Stimulated activated naive CD8-positive, alpha-beta T cell treated with anti-CD3 and anti-CD28 coated beads, Interleukin-15, amount 100 ng/mL, for 72 hours (primary cell): Measurements from ENCODE around the gene FOXO6.

ENCODE experiments used
- ATAC-seq: fragments of 150-1000 bp; cut with Tn5 transposase; 2 replicates; pipeline ENCODE4 v1.10.0; 2021; ENCODE audit warnings: mild to moderate bottlenecking, moderate library complexity
- DNase-seq, 2 donors: peaks; one replicate each; pipeline ENCODE4 v3.0.0; 2021 to 2022
- H3K27ac Mint-ChIP-seq, 2 donors: one replicate each; pipeline ENCODE4 v1.8.0; 2022; ENCODE audit warnings: mild to moderate bottlenecking in 2 of 2, mixed read lengths in 2 of 2, moderate library complexity in 2 of 2
- H3K27me3 Mint-ChIP-seq: one replicate; pipeline ENCODE4 v1.8.0; 2022; ENCODE audit warnings: mixed read lengths
- H3K4me1 Mint-ChIP-seq: one replicate; pipeline ENCODE4 v1.8.0; 2022; ENCODE audit warnings: mild to moderate bottlenecking, mixed read lengths
- H3K4me3 Mint-ChIP-seq, 2 donors: one replicate each; pipeline ENCODE4 v1.8.0; 2022; ENCODE audit warnings: mild to moderate bottlenecking in 2 of 2, mixed read lengths in 2 of 2, moderate library complexity in 1 of 2
- H3K9me3 Mint-ChIP-seq, 2 donors: one replicate each; pipeline ENCODE4 v1.8.0; 2022; ENCODE audit warnings: mixed read lengths in 2 of 2

Gene FOXO6

DNA sequence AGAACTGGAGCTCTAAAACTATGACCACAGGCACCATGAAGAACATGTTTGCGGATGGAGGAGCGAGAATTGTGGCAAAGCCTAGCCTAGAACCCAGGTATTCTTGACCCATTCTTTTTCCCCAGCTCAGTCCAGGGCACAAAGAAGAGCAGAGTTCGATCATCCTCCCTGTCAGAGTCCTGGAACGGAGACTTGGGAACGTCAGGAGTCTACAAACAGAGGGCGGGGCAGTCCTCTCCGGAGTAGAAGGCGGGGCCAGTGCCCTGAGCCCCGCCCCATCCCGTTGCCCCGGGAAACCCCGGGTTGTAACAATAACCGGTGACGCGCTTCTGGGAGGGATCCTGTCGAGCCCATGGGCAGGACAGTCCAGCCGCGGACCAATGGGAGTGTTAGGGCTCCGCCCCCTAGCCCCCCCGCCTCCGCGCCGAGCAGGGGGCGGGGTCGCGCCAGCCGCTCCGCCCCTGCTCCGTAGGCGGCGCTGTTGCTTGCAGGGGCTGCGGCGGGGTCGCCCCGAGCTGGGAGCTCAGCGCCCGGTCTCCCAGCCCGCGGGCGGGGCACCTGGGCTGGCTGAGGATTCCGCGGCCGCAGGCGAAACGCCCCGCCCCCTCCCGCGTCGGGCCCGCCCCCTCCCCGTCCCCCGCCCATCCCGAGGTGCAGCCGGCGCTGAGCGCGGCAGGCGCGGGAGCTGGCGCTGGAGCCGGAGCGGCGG lies at the start of gene FOXO6:
TSS of gene FOXO6 (plus strand) at position 649 of the 709 bp plus-strand sequence.
- H3K9me3 Mint-ChIP-seq, result no peaks in the 10 kb centered on the region
- ATAC-seq (peak; percentile 91), DNase-seq (peak; percentile 91)
- H3K27me3 Mint-ChIP-seq, result peaks cover 65% of the 10 kb centered on the region
- no peak within 1 kb of the TSS for H3K27ac Mint-ChIP-seq
- H3K4me3 Mint-ChIP-seq, result peak within 1 kb of the TSS; percentile 64 to 75
- peaks cover 35% of the 10 kb centered on the region for H3K4me1 Mint-ChIP-seq

DNA sequence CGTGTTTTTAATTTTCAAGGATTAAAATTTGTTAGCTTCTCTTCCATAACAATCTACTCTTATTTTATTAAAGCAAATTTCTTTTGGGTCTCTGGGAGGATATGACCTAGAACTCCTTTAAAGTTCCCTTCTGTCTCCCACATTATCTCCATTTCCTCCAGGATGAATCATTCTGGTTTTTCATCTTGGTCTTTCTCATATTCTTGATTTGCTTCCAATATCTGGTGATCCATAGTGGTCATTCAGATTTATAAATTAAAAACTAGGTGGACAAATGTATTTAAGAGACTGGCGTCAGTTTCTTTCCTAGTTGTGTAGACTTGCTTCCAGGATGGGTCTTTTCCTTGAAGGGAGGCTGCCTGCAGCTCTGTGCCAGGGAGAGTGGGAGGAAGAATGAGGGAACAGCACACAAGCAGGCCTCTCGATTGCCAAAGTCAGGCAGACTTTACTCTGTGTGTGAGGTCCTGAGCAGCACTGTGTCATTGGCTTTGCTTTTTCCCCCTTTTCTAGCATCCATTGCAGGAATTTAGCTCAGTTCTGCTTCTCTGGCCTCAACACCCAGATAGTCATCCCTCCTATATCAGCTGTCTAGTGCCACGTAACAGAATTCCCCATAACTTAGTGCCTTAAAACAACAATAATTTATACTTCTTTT lies 48.1 kb upstream of the FOXO6 start:
- DNase-seq, result no peak
- H3K4me1 Mint-ChIP-seq, result no peaks in the 10 kb centered on the region

DNA sequence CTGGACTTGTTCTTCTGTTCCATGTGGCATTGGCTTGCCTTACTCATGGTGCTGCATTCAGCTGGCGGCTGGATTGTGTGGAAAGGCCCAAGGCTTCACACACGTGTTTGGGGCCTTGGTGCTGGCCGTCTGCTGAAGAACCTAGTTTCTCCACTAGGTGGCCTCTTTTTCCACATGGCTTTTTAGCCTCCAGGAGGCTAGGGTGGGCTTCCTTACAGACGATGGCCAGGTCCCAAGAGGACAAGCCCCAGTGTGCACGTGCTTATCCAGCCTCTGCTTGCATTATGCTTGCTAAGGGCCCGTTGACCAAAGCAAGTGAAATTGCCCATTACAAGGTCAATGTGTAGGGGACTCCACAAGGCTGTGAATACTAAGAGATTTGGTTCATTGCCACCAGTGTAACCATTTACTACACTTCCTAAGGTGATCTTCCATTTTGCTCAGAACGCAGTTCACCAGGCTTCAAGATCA lies 47.5 kb upstream of the FOXO6 start:
- Mint-ChIP-seq H3K4me1 (no peaks in the 10 kb centered on the region), H3K27ac (no peak overlapping the region), H3K4me3 (no peak overlapping the region), H3K9me3 (peaks cover 3 to 4% of the 10 kb centered on the region in 2 donors), H3K27me3 (peaks cover 6% of the 10 kb centered on the region)
- DNase-seq (peak; percentile 20 to 24), ATAC-seq (no peak)

More for the DNA sequence above, 48.1 kb upstream of the FOXO6 start:
- ATAC-seq, result no peak
- no peak overlapping the region for H3K4me3 Mint-ChIP-seq
- H3K27me3 Mint-ChIP-seq, result peaks cover 7% of the 10 kb centered on the region
- peaks cover 8 to 9% of the 10 kb centered on the region in 2 donors for H3K9me3 Mint-ChIP-seq
- H3K27ac Mint-ChIP-seq, result no peak overlapping the region

DNA sequence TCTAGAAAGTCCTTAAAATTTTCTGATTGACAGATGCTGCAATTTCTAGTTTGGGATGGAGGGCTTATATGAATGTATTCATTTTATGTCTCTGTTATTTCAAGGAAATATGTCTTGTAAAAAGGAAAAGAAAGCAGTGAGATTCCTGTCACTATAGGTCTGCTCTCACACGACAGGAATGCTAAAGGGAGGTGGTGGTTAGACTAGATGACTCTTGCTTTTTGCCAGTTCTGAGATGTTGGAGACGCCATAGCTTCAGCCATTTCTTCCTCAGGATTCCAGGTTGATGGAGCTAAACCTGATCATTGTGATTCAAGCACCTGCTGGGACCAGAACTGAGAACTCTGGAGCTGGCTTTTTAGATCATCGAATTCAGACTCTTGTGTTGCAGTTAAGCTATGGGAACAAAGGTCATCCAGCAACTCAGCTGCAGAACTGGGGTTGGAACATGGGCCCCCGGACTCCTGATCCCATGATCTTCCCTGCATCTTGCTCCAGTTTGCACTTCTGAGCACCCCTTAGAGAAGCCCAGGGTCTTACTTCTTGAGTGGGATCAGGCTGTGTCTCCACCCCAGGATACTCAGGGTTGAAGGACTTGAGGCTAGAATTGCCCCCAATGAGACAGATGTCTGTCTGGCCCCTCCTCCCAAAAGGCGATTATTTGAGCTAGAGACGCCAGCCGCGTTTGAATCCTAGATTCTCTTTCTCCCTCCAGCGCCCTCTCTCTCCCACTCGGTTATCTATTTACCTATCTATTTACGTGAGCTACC lies 46.7 kb upstream of the FOXO6 start:
- H3K27ac Mint-ChIP-seq, result no peak overlapping the region
- H3K9me3 Mint-ChIP-seq, result no peaks in the 10 kb centered on the region
- DNase-seq (no peak), ATAC-seq (no peak)
- H3K27me3 Mint-ChIP-seq, result peaks cover 6% of the 10 kb centered on the region
- no peaks in the 10 kb centered on the region for H3K4me1 Mint-ChIP-seq
- no peak overlapping the region for H3K4me3 Mint-ChIP-seq

DNA sequence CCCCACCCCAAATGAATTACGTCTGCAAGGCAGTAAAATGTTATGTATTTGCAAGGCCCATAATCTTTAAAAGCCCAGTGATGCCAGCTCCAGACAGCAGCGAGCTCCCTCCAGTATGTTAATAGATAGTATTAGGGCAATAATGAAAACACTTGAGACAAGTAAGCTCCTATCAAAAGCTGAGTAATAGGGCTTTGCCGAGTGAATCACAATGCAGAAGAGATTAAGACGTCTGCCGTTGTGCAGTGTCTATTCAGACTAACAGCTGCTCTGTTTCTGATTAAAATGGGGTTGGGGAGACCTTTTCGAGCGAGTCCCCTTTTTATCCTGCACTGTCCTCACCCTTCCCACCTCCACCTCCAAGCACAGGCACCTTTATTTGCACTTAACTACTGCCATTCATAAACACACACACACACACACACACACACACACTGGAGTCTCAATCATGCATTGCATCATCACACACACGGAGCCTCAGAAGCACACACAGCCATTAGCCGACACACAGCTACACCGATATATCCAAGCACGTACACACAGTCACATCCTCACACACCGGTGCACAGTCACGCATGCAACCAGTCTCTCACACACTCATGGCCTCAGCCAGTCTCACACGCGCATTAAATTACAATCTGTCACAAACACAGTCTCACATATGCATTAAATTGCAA lies 46.0 kb upstream of the FOXO6 start:
- H3K9me3 Mint-ChIP-seq, result no peaks in the 10 kb centered on the region
- peaks cover 6% of the 10 kb centered on the region for H3K27me3 Mint-ChIP-seq
- DNase-seq, result no peak
- no peaks in the 10 kb centered on the region for H3K4me1 Mint-ChIP-seq
- ATAC-seq, result no peak
- no peak overlapping the region for H3K27ac Mint-ChIP-seq
- no peak overlapping the region for H3K4me3 Mint-ChIP-seq

DNA sequence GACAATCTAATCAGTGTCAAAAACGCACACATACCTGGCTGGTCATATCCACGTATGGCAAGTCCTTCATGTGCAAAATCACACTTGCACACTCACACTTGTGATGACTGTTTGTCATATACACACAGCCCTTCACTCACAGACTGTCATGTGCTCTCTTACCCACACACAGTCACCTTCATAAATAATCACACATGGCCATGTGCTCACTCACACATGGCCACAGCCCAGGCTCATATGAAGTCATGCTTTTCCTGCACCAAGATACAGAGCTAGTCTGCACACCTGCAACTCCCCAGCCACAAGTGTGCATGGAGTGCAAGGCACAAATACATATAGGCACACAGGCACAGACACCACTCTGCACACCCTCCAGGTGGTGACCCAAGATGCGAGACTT lies 45.4 kb upstream of the FOXO6 start:
- no peaks in the 10 kb centered on the region for H3K4me1 Mint-ChIP-seq
- H3K9me3 Mint-ChIP-seq, result no peaks in the 10 kb centered on the region
- H3K4me3 Mint-ChIP-seq, result no peak overlapping the region
- peaks cover 4% of the 10 kb centered on the region for H3K27me3 Mint-ChIP-seq
- H3K27ac Mint-ChIP-seq, result no peak overlapping the region
- no peak for ATAC-seq
- no peak for DNase-seq

DNA sequence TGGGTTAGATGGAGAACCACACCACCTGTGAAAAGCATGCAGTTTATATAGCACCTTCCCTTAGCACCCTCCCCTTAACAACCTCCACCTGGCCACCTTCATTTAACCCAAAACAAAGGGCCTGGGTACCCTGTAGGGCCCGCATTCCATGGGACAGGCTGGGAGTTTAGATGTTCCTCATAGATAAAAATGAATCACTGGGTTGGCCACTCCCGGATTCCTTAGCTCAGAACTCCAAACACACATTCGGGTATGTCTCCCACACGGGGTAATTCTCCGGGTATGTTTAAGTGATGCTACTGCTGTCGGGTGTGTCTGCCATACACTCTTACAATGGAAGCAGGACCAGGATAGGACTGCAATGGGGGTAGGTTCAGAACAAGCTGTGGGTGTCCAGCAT lies 43.9 kb upstream of the FOXO6 start:
- H3K4me3 Mint-ChIP-seq, result no peak overlapping the region
- no peaks in the 10 kb centered on the region for H3K9me3 Mint-ChIP-seq
- ATAC-seq (no peak), DNase-seq (no peak)
- no peak overlapping the region for H3K27ac Mint-ChIP-seq
- no peaks in the 10 kb centered on the region for H3K27me3 Mint-ChIP-seq
- no peaks in the 10 kb centered on the region for H3K4me1 Mint-ChIP-seq

DNA sequence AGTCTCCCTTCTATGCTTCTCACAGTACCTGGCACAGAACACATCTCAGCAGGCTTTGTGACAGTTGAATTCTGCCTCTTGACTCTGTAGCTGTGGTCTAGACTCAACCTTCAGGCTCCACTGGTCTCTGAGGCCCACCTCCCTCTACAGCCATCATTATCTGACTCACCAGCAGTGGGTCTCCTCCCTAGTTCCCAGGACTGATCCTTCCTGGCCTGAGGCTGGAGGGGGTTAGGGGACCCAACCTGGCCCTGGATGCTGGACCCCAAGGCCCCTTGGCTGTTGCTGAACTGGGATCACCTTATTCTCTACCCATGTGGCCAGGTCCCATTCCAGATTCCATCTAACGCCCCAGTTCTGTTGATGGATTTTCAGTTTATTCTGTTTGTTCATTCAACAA lies 43.1 kb upstream of the FOXO6 start:
- Mint-ChIP-seq H3K27me3 (no peaks in the 10 kb centered on the region), H3K9me3 (no peaks in the 10 kb centered on the region), H3K27ac (peak overlapping the region; percentile 6 to 34), H3K4me1 (no peaks in the 10 kb centered on the region), H3K4me3 (no peak overlapping the region)
- ATAC-seq, result no peak
- no peak for DNase-seq

DNA sequence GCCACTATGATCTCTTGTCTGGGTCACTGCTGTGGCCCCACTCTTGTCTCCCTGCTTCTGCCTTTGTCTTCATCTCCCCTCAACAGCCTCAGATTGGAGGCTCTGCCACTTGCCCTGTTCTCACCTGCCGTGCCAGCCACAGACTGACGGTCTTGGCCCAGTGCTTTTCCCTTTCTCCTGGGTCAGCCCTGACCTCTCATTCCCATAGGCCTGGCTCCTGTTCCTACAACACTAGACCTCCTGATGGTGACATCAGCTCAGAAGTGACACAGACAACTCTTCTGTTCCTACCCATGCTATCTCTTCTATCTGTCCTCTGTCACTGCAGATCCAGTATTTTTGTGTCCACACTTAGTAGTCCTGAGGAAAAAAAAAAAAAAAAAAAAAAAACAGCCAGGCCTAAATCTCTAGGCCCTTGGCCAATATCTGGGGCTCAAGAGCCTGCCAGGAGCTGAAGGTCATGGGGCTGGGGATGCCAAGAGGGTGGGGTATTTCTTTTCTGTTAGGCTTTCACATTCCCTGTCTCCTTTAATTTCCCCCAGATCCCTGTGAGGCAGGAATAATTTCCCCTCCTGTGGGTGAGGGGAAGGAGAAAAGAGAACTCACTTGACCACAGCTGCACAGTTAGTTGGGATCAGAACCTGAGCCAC lies 42.0 kb upstream of the FOXO6 start:
- DNase-seq, result no peak
- Mint-ChIP-seq H3K4me3 (no peak overlapping the region), H3K4me1 (no peaks in the 10 kb centered on the region), H3K9me3 (no peaks in the 10 kb centered on the region), H3K27ac (peak overlapping the region in 1 of 2 donors; percentile 14), H3K27me3 (no peaks in the 10 kb centered on the region)
- no peak for ATAC-seq

DNA sequence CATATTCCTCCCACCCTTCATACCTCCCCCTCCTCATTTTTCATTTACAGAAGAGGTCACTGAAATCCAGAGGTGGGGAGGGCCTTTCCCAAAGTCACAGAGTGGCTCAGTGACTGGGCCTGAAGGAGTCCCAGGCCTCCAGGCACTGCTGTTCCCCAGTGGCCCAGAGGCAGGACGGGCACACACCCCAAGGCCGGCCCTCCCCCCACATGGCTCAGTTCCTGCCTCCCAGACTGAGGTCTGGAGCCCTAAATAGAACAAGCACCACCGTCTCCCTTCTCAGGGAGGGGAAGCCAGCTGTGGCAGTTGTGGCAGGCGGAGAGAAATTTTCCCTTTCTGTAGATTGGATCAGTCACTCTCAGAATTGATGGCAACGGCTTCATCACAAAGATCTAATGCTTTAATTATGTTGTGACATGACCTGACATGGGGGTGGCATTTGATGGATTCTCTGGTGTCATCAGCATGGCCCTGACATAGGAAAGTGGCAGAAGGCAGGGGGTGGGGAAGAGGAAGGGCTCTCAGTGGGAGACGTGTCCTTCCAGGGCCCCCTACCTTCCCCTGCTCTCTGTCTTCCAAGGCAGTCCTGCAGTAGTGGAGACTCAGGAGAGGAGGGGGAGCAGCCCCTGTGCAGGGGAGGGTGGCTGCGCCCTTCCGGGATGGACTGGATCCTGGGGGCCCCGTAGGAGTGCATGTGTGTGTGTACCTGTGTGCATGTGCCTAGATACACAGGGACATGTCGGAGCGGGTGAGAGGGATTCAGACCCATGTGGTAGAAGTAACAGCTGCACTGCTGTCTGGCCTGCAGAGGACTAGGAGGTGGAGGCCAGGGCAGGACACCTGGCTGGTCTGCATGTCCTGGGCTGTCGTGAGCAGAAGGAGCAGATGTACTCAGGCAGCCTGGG lies 41.2 kb upstream of the FOXO6 start:
- H3K4me3 Mint-ChIP-seq, result no peak overlapping the region
- no peak overlapping the region for H3K27ac Mint-ChIP-seq
- ATAC-seq (no peak), DNase-seq (no peak)
- no peaks in the 10 kb centered on the region for H3K27me3 Mint-ChIP-seq
- H3K9me3 Mint-ChIP-seq, result no peaks in the 10 kb centered on the region
- no peaks in the 10 kb centered on the region for H3K4me1 Mint-ChIP-seq

DNA sequence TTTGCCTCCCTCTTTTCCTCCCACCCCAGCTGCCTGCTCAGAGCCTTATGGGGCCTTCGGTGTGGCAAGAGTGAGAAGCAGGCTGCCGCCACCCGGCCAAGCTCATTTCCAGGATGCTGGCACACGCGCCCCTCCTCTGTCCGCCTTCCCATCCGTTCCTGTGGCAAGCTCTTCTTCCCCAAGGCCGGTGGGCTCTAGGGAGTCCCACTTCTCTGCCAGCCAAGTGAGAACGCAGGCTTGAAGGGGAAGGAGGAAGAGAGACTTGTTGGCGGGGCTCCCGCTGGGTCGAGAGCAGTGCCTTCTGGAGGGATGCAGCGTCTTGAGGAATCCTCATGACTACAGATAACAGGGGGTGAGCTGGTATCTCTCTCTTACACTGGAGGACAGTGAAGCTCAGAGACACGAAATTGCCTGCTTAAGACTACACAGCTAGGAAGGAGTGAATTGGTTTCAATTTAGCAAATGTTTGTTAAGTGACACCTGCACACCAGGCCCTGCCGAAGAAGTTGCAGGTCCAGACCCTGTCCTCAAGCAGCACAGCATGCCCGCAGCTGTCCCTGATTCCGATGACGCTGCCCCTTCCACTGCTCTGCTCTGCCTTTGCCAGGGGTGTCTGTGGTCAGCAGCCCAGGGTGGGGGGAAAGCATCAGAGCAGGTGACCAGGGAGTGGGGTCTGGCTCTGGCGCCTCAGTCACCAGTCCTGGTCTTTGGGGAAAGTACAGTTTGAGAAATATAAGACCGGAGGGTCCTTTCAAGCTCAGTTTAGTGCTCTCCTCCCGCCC lies 40.1 kb upstream of the FOXO6 start:
- no peak overlapping the region for H3K4me3 Mint-ChIP-seq
- no peak for ATAC-seq
- H3K4me1 Mint-ChIP-seq, result no peaks in the 10 kb centered on the region
- H3K27me3 Mint-ChIP-seq, result no peaks in the 10 kb centered on the region
- no peak overlapping the region for H3K27ac Mint-ChIP-seq
- H3K9me3 Mint-ChIP-seq, result no peaks in the 10 kb centered on the region
- no peak for DNase-seq

DNA sequence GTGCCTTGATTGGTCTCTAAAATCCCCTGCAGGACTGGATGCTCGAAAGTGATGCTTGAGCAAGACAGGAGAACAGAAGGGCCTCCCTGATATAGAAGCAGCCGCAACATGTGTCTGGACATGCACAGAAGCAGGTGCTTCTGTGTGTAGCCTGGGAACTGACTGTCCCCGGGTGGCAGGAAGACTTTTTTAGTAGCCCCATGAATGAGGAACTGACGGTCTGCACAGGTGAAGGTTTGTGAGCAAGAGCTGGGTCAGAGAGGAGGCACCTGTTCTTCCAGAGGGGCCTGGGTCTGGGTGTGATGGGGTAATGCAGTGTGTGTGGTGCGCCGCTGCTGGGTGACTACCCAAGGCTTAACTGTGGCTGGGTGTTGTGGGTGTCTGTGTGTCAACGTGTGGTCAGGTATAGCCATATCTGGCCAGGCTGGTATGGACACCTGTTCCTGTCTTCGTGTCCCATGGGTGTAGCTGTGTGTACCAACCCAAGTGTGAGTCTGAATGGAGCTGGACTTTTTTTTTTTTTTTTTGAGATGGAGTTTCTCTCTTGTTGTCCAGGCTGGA lies 39.1 kb upstream of the FOXO6 start:
- ATAC-seq, result no peak
- H3K4me3 Mint-ChIP-seq, result no peak overlapping the region

DNA sequence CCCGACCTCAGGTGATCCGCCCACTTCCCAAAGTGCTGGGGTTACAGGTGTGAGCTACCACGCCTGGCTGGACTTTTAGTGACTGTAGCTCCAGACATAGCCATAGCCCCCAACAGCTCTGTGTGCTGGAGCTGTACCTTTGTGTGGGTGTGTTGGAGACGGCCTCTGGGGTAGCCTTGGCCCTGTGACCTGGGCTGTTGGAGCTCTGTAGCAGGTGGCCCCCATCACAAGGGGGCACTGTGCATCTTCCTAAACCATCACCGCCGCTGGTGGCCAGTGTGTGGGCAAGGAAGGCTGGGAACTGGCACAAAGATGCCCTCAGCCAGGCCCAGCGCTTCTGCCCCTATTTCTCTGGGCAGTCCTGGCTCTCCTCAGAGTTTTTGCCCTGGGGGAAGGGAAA lies 38.4 kb upstream of the FOXO6 start:
- H3K9me3 Mint-ChIP-seq, result no peaks in the 10 kb centered on the region
- no peak overlapping the region for H3K27ac Mint-ChIP-seq
- ATAC-seq (peak; percentile 87), DNase-seq (peak; percentile 38 to 51)
- no peaks in the 10 kb centered on the region for H3K4me1 Mint-ChIP-seq
- no peaks in the 10 kb centered on the region for H3K27me3 Mint-ChIP-seq
- H3K4me3 Mint-ChIP-seq, result no peak overlapping the region

More for the DNA sequence above, 39.1 kb upstream of the FOXO6 start:
- Mint-ChIP-seq H3K9me3 (no peaks in the 10 kb centered on the region), H3K27me3 (no peaks in the 10 kb centered on the region), H3K27ac (no peak overlapping the region), H3K4me1 (no peaks in the 10 kb centered on the region)
- DNase-seq, result no peak
